Effector CD4-positive, alpha-beta T cell (primary cell): ENCODE data around the gene PDZD7.
"Not testable (repeated sequence)": the region's sequence is repeated elsewhere in the genome, so short reads cannot be mapped to it uniquely, and the experiment has no call there.

Source experiments
- DNase-seq: peaks from one replicate; pipeline ENCODE4 v3.0.0-alpha.2; 2020

PDZD7 gene

DNA sequence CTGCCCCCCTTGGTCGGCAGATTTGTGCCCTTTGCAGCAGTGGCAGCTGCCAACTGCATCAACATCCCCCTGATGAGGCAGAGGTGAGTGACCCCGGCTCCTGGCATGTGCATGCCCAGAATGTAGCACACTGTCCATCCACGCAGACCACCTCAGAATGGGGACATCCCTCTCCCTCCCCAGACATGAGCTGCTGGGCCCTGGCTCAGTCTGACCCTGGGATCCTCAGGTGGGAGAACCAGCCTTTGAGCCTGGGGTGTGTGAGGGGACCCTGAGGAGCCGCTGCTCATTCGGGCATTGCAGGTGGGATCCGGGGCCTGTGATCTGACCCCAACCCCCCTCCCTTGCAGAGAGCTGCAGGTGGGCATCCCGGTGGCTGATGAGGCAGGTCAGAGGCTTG is 5.8 kb upstream of the PDZD7 start:
- DNase-seq: no peak

- DNase-seq: no peak
Measured at GRCh38 chr10:101035916-101036702, 5.2 kb upstream of the PDZD7 start.

DNA sequence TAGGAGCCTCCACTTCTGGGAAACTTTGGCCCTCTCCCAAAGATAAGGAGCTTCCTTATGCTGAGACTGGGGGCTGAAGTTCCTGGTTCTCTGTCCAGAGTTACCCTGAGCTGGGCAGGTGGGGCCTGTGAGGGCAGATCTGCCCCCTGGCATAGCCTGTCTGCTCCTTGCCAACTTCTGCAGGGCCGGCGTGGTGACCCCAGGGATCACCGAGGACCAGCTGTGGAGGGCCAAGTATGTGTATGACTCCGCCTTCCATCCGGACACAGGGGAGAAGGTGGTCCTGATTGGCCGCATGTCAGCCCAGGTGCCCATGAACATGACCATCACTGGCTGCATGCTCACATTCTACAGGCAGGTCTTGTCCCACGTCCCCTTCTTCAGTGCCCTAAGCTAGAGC is 4.4 kb upstream of the PDZD7 start:
- no peak for DNase-seq

- not testable (repeated sequence) for DNase-seq
Measured at GRCh38 chr10:101034404-101034803, 3.5 kb upstream of the PDZD7 start.

GRCh38 chr10:101033276-101033675 is 2.3 kb upstream of the PDZD7 start:
- DNase-seq: no peak

- peak; percentile 44 for DNase-seq
Measured at GRCh38 chr10:101032637-101033224, 1.8 kb upstream of the PDZD7 start.

DNA sequence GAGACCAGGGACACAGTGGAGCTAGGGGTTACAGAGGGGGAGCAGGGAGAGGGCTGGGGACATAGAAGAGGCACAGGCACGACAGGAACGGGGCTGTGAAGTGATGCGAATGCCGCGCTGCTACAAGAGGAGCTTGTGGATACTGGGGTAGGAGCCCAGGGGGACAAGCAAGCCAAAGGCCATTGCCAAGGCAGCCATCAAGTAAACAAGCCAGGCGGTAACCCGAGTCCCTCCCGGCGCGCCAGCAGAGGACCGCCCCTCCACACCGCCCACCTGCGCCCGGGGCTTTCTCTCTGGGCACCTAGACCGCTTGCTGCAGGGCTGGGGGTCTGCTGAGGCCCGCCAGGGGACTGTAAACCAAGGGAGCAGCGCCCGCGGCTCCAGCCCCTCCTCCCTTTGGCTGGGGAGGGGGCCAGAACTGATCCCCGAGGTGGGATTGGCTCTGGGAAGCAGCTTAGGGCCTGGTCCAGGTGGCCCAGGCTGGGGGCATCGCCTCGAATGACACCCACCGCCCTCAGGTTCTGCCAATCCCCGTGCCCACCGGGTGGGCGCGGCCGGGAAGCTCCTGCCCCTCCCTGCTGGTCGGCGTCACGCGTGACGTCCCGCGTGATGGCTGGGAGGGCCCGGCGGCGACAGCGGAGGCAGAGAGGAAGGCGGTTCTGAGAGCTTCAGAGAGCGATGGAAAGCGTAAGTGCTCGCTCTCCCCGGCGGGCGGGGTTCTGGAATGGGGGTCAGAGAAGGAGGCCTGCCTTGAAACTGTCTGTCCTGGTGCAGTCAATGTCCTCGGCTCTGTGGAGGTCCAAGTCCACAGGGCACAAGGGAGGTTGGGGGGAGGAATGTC is 1.1 kb upstream of the PDZD7 start:
- peak; percentile 81 for DNase-seq

- DNase-seq: no peak
Measured at GRCh38 chr10:101030496-101031127, 317 bp downstream of the PDZD7 start.

- DNase-seq: no peak
Measured at GRCh38 chr10:101029520-101030295, 1.2 kb downstream of the PDZD7 start.

GRCh38 chr10:101028446-101029337 is 2.2 kb downstream of the PDZD7 start:
- no peak for DNase-seq

GRCh38 chr10:101027106-101027720 is 3.7 kb downstream of the PDZD7 start:
- no peak for DNase-seq

DNA sequence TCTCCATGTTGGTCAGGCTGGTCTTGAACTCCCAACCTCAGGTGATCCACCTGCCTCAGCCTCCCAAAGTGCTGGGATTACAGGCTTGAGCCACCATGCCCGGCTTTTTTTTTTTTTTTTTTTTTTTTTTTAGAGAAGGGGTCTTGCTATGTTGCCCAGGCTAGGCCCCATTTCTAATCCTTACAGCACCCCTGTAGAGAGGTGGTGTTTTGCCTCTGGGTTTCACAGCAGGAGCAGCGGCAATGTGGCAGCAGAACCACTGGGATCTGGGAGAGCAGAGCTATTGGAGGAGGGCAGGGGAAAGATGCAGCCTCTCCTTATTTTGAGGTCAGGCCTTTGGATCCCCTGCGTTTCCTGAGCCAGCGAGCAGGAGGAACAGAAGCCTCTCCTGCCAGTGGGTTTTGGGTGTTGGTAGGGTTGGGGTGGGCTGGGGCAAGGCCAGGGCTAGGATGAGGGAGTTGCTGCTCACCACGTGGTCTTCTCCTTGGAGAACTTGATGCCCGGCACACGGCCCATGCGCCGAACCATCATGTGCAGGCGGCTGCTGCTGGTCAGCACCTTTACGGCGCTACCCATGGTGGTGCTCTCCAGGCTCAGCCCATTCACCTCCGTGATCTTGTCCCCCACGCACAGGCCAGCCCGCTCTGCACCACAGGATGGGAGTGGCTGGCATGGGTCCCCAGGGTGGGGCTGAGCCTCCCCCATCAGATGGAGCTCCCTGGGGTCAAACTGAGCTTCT is 7.8 kb downstream of the PDZD7 start:
- no peak for DNase-seq

DNA sequence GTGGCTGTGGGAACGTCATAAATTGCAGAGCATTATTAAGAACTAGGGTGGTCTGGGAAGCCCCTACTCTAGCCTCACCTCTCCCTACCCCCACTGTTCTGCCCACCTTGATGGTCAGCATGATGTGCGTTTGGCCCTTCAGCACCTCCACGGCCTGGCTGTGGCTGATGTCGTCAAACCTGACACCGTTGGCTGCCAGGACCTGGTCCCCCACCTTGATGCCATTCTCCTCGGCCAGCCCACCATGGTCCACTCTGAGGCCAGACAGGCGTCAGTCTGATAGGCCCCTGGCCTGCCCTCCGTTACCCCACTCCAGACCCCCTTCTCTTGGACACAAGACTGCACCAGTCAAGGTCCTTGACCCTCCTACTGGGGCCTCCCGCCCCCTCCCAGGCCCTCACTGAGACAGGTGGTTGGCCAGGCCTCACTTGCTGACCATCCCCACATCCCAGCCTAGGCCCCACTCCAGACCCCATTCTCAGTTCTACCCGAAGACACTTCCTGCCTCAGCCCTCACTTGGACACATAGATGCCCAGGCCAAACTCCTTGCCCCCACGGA is 9.2 kb downstream of the PDZD7 start:
- no peak for DNase-seq

DNA sequence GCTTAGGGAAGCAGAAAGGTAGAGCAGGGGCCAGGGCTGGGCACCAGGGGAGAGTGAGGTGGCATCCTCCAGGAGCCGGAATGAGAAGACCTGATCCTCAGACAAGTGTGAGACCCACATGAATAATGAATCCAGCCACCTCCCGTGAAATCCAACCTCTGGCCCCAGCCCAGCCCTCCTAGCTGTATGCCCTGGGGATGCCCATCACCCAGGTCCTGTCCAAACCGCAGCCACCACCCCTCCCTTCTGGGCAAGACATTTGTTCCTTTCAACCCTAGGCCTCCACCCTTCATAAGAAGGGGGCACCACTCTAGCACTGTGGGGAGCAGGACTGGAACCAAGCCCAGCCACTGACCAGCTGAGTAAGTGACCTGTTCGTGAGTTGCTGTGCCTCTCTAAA is 9.7 kb downstream of the PDZD7 start:
- no peak for DNase-seq

- no peak for DNase-seq
Measured at GRCh38 chr10:101020427-101021075, 10.4 kb downstream of the PDZD7 start.

- no peak for DNase-seq
Measured at GRCh38 chr10:101019440-101019703, 11.6 kb downstream of the PDZD7 start.

DNA sequence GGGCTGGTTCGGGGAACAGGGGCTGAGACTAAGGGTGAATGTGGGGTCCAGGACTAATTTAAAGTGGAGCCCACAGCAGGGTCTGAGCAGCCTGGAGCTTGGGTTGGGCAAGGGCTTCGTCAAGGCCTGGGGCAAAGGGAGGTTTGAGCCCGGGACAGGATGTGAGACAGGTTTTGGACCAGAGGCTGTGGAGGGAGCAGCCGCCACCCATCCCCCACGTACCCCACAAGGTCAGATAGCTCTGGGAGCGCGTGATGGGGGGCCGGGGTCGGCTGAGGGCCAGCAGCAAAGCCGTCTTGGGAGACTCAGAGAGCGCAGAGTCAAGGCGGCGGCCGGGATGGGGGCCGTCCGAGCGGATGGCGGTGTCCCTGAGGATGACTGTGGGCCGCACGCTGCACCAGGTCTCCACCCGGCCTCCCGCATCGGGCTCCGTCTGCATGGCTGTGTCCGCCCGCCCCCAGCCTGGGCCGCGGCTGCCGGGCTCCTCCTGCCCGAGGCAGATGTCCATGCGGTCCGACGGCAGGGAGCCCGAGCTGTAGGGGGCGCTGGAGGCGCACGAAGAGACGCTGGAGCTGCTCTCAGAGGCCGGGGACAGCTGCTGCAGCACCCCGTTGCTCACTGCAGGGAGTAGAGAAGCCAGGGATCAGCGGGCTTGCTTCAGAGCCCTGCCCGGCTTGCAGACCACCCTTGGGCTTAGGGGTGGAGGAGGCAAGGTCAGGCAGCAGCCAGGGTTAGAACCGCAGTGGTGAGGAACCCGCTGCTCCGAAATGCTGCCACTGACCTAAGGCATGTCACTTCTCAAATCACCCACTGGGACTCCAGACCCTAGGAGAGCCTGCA is 12.1 kb downstream of the PDZD7 start:
- peak; percentile 62 for DNase-seq

- DNase-seq: no peak
Measured at GRCh38 chr10:101018118-101018599, 12.8 kb downstream of the PDZD7 start.
